ENCODE data around the gene PYGO2.
A peak's percentile ranks its signal among the peaks of the same experiment; 100 is the strongest.

Gene PYGO2

DNA sequence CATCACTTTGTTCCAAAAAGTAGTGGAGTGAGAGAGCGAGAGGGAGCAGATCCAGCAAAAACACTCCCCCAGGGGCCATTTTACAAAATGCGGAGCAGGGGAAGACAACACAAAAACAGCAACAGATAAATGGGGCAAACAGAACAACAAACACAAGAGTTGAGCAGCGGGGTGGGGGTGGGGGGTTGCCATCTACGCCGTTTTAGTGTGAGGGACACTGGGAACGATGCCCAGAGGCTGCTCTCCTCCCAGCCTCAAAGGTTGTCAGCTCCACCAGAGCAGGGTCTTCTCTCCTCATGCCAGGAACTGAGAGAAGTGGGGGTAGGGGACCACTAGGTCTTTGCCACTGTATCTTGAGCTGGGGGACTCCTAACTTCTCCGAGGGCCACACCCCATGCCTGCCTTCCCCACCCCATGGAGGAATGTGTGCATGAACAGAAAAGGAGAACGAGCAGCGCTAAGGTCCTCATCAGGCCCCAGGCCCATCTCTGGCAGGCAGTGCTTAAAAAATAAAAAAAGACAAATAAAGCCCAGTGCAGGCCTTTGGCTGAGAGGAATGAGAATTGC is 4.4 kb downstream of the PYGO2 start:
- H3K27ac ChIP-seq, result peak overlapping the region; percentile 31; the same call in 1 of the 2 replicates
- no peak for TF ChIP-seq ZFX (IDR thresholded peaks at IDR 0.05)
- TF ChIP-seq, protein P1, sequence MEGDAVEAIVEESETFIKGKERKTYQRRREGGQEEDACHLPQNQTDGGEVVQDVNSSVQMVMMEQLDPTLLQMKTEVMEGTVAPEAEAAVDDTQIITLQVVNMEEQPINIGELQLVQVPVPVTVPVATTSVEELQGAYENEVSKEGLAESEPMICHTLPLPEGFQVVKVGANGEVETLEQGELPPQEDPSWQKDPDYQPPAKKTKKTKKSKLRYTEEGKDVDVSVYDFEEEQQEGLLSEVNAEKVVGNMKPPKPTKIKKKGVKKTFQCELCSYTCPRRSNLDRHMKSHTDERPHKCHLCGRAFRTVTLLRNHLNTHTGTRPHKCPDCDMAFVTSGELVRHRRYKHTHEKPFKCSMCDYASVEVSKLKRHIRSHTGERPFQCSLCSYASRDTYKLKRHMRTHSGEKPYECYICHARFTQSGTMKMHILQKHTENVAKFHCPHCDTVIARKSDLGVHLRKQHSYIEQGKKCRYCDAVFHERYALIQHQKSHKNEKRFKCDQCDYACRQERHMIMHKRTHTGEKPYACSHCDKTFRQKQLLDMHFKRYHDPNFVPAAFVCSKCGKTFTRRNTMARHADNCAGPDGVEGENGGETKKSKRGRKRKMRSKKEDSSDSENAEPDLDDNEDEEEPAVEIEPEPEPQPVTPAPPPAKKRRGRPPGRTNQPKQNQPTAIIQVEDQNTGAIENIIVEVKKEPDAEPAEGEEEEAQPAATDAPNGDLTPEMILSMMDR (conservative IDR thresholded peaks at IDR 0.05), result no peak

DNA sequence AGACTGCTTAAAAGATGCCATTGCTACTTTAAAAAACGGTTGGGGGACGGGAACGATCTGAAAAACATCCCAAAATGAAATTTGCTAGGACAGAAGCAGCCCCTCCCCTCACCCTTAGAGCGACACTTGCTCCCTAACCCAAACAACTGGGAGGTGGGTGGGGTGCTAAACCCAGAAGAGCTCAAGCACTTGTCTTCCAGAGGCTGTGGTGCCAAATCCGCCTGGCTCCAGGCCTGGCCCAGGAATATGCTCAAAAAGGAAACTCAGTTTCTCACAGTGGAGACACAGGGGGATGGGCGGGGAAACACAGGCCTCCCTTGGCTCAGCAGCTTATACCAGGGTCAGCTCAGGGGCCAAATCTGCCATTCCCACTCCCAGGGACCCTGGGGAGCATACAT is 5.0 kb downstream of the PYGO2 start:
- TF ChIP-seq ZFX (IDR thresholded peaks at IDR 0.05), result no peak
- TF ChIP-seq, protein P1 (conservative IDR thresholded peaks at IDR 0.05), result no peak
- peak overlapping the region; percentile 31 for H3K27ac ChIP-seq

DNA sequence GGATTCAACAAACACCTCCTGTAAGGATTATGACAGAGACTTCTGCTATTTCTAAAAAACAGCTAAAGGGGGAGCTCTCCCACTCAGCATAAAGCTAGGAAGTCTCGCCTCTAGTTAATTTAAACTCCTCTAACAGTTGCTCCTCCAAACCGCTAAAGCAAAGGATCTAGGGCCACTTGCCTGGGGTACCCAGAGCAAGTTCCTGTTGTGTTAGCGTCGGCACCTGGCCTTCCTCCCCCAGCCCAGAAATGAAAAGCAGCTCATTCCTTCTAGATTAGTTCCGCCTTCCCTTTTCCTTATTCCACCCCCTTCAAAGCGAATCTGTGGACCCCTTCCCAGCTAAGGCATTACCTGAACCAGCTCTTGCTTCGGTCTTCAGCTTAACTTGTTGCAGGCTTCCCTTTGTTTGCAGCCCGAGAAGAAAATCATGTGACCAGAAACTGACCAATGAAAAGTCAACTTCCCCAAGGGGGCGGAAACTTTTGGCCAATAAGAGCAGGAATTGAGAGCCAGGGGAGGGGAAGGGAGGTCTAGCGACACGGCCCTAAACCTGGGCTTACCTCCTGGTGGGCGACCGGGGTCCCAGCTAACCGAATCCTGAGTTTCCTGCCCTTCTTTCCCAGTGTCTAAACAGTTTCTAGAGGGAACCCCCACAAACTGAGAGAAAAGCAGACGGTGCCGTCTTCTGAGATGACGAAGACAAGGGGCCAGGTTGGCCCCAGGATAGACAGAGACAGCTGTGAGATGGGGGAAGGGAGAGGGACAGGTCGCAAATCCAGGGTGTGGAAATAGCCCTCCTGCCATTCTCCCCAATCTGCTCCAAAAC is 5.7 kb downstream of the PYGO2 start, which contains the start of gene PBXIP1:
TSS of gene PBXIP1 (minus strand) at position 382 of the 826 bp plus-strand sequence. CDS start 2,378 bp downstream, outside the sequence.
- H3K27ac ChIP-seq, result peak within 1 kb of the TSS; percentile 31
- TF ChIP-seq, protein P1 (conservative IDR thresholded peaks at IDR 0.05), result no peak
- TF ChIP-seq ZFX (IDR thresholded peaks at IDR 0.05), result no peak

DNA sequence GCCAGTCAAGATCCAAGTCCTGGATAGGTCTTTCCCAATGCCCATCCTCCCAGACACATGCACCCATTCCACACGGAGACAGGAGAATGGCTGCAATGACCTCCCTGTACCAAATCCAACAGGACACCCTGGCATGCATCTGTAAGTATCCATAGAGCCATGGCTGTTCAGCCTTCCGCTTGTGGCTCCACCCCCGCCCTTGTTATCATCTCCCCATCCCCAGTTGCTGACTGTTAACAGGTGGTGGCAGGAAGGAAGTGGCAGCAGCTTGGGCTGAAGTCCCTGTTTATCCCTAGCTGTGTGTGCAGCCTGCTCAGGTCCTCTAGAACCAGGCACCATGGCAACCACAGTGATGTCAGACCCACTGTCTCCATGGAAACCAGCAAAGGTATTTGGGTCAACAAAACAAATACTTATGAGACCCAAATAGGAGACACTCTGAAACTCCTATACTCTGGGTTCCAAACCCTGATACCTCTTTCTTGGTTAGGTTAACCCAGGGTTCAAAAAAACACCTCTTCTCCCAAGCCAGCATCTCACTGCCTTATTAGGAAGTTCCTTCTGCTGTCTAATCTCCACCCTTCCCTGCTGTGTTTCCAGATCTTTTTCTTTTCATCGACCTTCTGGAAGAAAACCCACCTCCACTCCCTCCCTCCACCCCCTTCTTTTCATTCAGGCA is 6.4 kb downstream of the PYGO2 start:
- TF ChIP-seq, protein P1 (conservative IDR thresholded peaks at IDR 0.05), result no peak
- TF ChIP-seq ZFX (IDR thresholded peaks at IDR 0.05), result no peak
- no peak overlapping the region; the same call in 1 of the 2 replicates for H3K27ac ChIP-seq

DNA sequence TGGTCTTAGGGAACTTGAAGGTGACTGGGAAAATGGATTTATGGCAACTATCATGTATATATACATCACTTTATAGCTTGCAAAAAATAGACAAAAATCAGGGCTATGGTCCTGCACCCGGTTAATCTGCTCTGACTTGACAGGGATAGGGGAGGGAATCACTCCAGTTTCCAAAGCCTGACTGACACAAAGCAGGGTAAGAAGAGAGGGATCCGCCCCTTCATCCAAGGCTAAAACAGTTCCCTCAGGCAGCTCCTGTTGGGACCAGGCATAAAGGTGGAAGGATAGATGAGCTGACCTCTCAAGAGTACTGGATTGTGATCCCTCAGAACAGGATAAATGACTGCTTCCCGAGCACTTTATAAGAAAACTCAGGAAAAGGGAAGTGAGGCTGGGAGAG is 7.0 kb downstream of the PYGO2 start:
- TF ChIP-seq, protein P1 (conservative IDR thresholded peaks at IDR 0.05), result no peak
- TF ChIP-seq ZFX (IDR thresholded peaks at IDR 0.05), result no peak
- H3K27ac ChIP-seq, result no peak overlapping the region

DNA sequence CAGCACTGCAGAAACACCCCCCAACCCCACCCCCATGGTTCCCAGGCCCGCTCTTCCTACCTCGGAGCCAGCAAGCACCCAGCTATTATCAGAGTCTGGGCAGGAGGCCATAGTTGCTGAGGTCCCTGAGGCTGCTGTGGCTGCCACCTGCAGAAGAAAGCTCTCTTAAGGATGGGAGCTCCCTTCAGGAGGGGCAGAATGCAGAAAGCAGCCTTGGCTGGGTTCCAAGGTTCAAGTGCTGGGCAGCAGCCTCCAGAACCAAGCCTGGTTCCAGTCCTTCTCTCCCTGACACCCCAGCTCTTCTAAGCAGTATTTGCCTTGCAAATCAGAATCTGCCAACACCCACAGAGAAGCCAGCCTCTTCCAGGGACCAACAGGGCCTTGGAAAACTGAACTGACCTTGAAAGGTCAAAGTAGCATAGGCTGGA is 8.0 kb downstream of the PYGO2 start:
- no peak overlapping the region for H3K27ac ChIP-seq
- TF ChIP-seq ZFX (IDR thresholded peaks at IDR 0.05), result no peak
- TF ChIP-seq, protein P1 (conservative IDR thresholded peaks at IDR 0.05), result no peak

DNA sequence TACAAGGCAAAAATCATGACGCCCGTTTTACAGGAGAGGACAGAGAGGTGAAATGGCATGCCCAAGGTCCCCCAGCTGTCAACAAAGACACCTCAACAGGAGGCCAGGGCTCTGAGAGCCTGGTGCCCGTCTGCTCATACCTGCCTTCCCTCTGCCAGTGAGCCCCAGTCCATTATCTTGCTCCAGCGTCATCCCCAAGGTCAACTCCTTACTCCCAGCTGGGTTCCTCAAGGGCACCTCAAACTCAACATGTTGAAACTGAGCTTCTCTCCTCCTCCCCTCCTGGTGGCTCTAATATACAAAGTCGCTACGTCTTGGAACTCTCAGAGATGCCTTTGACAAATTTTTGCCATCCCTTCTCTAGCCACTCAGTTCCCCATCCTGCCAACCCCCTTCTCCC is 8.9 kb downstream of the PYGO2 start:
- TF ChIP-seq, protein P1 (conservative IDR thresholded peaks at IDR 0.05), result no peak
- TF ChIP-seq ZFX (IDR thresholded peaks at IDR 0.05), result no peak
- no peak overlapping the region for H3K27ac ChIP-seq
